C4-2B (cell line): ENCODE data around the gene PRMT3.

Experiments used
- CTCF ChIP-seq: fragments of 450-650 bp; conservative IDR thresholded peaks from 2 replicates; pipeline ENCODE4 v1.5.1; 2017; ENCODE audit warnings: mild to moderate bottlenecking
- ZFX ChIP-seq: fragments of 450-650 bp; IDR thresholded peaks from 2 replicates; pipeline ENCODE4 v1.6.1; 2017

- TF ChIP-seq CTCF (no peak), ZFX (no peak)
These were observed 65.1 kb downstream of the PRMT3 start for GRCh38 chr11:20452585-20452984.
